Measurements from ENCODE around the gene FOXL1. TPM values are rescaled to one million over a fixed set of nuclear protein-coding genes. Genes with fewer than 3 reads are reported as not detected.

Gene FOXL1
- total RNA-seq, 1 donor, result 2.5 TPM

DNA sequence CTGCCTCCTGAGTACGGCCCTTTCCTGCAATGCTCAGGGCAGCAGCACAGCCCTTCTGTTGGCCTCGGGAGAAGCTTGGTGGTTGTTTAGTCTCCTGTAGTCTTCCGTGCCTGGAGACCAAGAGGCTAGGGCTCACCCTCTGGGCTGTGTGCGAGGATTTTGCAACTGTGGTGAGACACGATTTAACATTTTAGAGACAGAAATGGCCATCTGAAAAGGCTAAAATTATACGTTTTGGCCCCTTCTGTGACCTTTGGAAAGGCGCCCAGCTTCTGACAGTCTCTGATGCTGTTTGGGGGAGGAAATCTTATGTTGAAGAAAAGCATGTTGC, 33.1 kb downstream of the FOXL1 start:
- H3K27me3 ChIP-seq (ENCODE audit: insufficient read depth, low read length), result no peaks in the 10 kb centered on the region
- no peaks in the 10 kb centered on the region for H3K36me3 ChIP-seq (ENCODE audit: insufficient read depth, low read length)
- TF ChIP-seq, protein P1, sequence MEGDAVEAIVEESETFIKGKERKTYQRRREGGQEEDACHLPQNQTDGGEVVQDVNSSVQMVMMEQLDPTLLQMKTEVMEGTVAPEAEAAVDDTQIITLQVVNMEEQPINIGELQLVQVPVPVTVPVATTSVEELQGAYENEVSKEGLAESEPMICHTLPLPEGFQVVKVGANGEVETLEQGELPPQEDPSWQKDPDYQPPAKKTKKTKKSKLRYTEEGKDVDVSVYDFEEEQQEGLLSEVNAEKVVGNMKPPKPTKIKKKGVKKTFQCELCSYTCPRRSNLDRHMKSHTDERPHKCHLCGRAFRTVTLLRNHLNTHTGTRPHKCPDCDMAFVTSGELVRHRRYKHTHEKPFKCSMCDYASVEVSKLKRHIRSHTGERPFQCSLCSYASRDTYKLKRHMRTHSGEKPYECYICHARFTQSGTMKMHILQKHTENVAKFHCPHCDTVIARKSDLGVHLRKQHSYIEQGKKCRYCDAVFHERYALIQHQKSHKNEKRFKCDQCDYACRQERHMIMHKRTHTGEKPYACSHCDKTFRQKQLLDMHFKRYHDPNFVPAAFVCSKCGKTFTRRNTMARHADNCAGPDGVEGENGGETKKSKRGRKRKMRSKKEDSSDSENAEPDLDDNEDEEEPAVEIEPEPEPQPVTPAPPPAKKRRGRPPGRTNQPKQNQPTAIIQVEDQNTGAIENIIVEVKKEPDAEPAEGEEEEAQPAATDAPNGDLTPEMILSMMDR (IDR thresholded peaks at IDR 0.05; ENCODE audit: extremely low read depth, low read depth, low read length), result no peak
- peaks cover 15% of the 10 kb centered on the region for H3K79me2 ChIP-seq (ENCODE audit: insufficient read depth, low read length)
- peak overlapping the region; percentile 60 for H3K4me2 ChIP-seq (ENCODE audit: insufficient read depth, low read length)
- no peaks in the 10 kb centered on the region for H4K20me1 ChIP-seq (ENCODE audit: insufficient read depth, low read length)
- H3K4me1 ChIP-seq (ENCODE audit: insufficient read depth, low read length), result peaks cover 43% of the 10 kb centered on the region
- H3K9me3 ChIP-seq (ENCODE audit: low read depth, low read length), result no peaks in the 10 kb centered on the region
- H3K27ac ChIP-seq (ENCODE audit: low read depth, low read length), result peak overlapping the region; percentile 91
- peak overlapping the region; percentile 35 for H3K4me3 ChIP-seq (ENCODE audit: insufficient read depth, low read length)
- peak; percentile 87 for DNase-seq (ENCODE audit: insufficient read length, low spot score, missing footprints)
- peak overlapping the region; percentile 66 for H2AFZ ChIP-seq (ENCODE audit: low read length)

DNA sequence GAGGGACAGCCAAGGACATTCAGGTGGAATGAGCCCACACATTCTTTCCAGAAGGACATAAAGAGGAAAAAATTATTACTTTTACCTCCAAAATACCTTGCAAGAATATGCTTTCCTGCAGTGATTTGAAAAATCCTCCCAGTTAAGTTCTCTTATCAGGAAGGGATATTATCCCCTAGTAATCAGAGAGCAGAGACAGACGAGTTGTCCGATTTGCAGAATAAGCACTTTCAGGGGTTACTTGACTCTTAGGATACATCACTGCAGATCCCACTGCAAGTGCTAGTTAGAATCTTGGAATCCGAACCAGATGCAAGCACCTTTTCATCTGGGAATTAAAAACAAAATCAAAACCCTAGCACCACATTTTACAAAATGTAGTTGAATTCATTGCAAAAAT, 33.6 kb downstream of the FOXL1 start:
- Histone ChIP-seq H4K20me1 (ENCODE audit: insufficient read depth, low read length) (no peaks in the 10 kb centered on the region), H3K4me2 (ENCODE audit: insufficient read depth, low read length) (peak overlapping the region; percentile 60), H2AFZ (ENCODE audit: low read length) (no peak overlapping the region), H3K4me3 (ENCODE audit: insufficient read depth, low read length) (no peak overlapping the region), H3K9me3 (ENCODE audit: low read depth, low read length) (no peaks in the 10 kb centered on the region), H3K27me3 (ENCODE audit: insufficient read depth, low read length) (no peaks in the 10 kb centered on the region), H3K27ac (ENCODE audit: low read depth, low read length) (peak overlapping the region; percentile 91), H3K79me2 (ENCODE audit: insufficient read depth, low read length) (peaks cover 15% of the 10 kb centered on the region), H3K36me3 (ENCODE audit: insufficient read depth, low read length) (no peaks in the 10 kb centered on the region), H3K4me1 (ENCODE audit: insufficient read depth, low read length) (peaks cover 43% of the 10 kb centered on the region)
- TF ChIP-seq, protein P1 (IDR thresholded peaks at IDR 0.05; ENCODE audit: extremely low read depth, low read depth, low read length), result no peak
- no peak for DNase-seq (ENCODE audit: insufficient read length, low spot score, missing footprints)

DNA sequence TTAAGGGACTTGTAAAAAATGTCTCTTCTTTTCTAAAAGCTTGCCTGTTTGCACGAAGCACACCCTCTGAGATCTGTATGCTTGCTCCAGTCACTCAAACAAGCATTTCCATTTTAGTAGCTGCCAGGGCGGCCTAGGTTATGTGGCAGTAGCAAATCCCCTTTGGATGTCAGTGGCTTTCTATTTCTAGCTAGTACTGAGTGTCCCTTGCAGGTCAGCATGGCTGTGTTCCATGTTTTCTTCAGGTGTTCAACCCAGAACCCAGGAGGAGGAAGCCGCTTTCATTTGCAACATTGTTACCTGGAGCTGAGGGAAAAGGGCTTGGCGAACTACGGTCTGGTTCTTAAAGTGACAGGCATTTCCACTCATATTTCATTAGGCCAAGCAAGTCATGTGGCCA, 36.4 kb downstream of the FOXL1 start:
- Histone ChIP-seq H3K27me3 (ENCODE audit: insufficient read depth, low read length) (no peaks in the 10 kb centered on the region), H2AFZ (ENCODE audit: low read length) (no peak overlapping the region), H3K4me1 (ENCODE audit: insufficient read depth, low read length) (peaks cover 24% of the 10 kb centered on the region), H3K4me3 (ENCODE audit: insufficient read depth, low read length) (no peak overlapping the region), H3K27ac (ENCODE audit: low read depth, low read length) (no peak overlapping the region), H3K79me2 (ENCODE audit: insufficient read depth, low read length) (peaks cover 15% of the 10 kb centered on the region), H3K4me2 (ENCODE audit: insufficient read depth, low read length) (no peak overlapping the region), H4K20me1 (ENCODE audit: insufficient read depth, low read length) (no peaks in the 10 kb centered on the region), H3K36me3 (ENCODE audit: insufficient read depth, low read length) (no peaks in the 10 kb centered on the region), H3K9me3 (ENCODE audit: low read depth, low read length) (no peaks in the 10 kb centered on the region)
- TF ChIP-seq, protein P1 (IDR thresholded peaks at IDR 0.05; ENCODE audit: extremely low read depth, low read depth, low read length), result no peak
- no peak for DNase-seq (ENCODE audit: insufficient read length, low spot score, missing footprints)

DNA sequence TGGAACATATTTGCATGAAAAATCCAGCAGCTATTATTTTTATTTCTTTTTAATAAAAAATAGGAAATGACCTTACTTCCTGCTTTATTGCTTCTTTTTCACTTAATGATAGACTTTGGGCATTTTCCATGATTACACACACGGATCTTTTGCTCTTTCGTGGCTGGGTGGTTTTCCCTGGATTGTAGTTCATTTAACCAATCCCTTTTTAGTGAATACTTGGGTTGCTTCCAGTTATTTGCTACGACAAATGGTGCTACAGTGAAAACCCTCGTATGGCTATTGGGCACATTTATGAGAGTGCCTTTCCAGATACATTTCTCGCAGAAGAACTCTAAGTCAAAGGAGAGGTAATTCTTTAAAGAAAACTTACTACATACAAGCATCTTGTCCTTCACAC, 38.6 kb downstream of the FOXL1 start:
- Histone ChIP-seq H3K27me3 (ENCODE audit: insufficient read depth, low read length) (no peaks in the 10 kb centered on the region), H3K36me3 (ENCODE audit: insufficient read depth, low read length) (no peaks in the 10 kb centered on the region), H3K9me3 (ENCODE audit: low read depth, low read length) (peaks cover 3% of the 10 kb centered on the region), H4K20me1 (ENCODE audit: insufficient read depth, low read length) (no peaks in the 10 kb centered on the region), H3K27ac (ENCODE audit: low read depth, low read length) (no peak overlapping the region), H3K4me3 (ENCODE audit: insufficient read depth, low read length) (no peak overlapping the region), H2AFZ (ENCODE audit: low read length) (no peak overlapping the region), H3K79me2 (ENCODE audit: insufficient read depth, low read length) (peaks cover 2% of the 10 kb centered on the region), H3K4me1 (ENCODE audit: insufficient read depth, low read length) (peaks cover 4% of the 10 kb centered on the region), H3K4me2 (ENCODE audit: insufficient read depth, low read length) (no peak overlapping the region)
- TF ChIP-seq, protein P1 (IDR thresholded peaks at IDR 0.05; ENCODE audit: extremely low read depth, low read depth, low read length), result no peak
- DNase-seq (ENCODE audit: insufficient read length, low spot score, missing footprints), result no peak

All from osteoblast (primary cell).